GM23248 (cell line): ENCODE measurements around the gene ATIC.

Experiments used
- EZH2 ChIP-seq: fragments of 200-600 bp; sonication (generic); IDR thresholded peaks from 2 replicates; pipeline ENCODE4 v1.6.1; 2018; ENCODE audit warnings: antibody characterized with exemption, mild to moderate bottlenecking; ENCODE audit not compliant: insufficient read depth, poor library complexity, severe bottlenecking
- EZH2phosphoT487 ChIP-seq: fragments of 200-600 bp; sonication (generic); IDR thresholded peaks from 2 replicates; pipeline ENCODE4 v1.6.1; 2018; ENCODE audit warnings: antibody characterized with exemption, moderate library complexity, mild to moderate bottlenecking, low read depth; ENCODE audit not compliant: insufficient read depth

GRCh38 chr2:215293879-215294278 lies 18.0 kb upstream of the ATIC start:
- TF ChIP-seq EZH2 (no peak), EZH2phosphoT487 (no peak)
